ENCODE results near the gene ANKRD22. TPM values are rescaled to one million over a fixed set of nuclear protein-coding genes. Genes with fewer than 3 reads are reported as not detected.

The ANKRD22 gene
- total RNA-seq, 1 experiment from 2014 or later: 7.2 TPM

GRCh38 chr10:88879534-88880281, 28.1 kb upstream of the ANKRD22 start, which contains the start of gene STAMBPL1:
STAMBPL1 (plus strand) TSS chr10:88880245; CDS start chr10:88901709, 21,464 bp downstream.
- peak; percentile 67 for DNase-seq (ENCODE audit: low spot score)

GRCh38 chr10:88877298-88877697, 25.7 kb upstream of the ANKRD22 start:
- no peak for DNase-seq (ENCODE audit: low spot score)

- DNase-seq (ENCODE audit: low spot score): no peak
These were observed 23.4 kb upstream of the ANKRD22 start for GRCh38 chr10:88875081-88875480.

- no peak for DNase-seq (ENCODE audit: low spot score)
These were observed 22.6 kb upstream of the ANKRD22 start for GRCh38 chr10:88874281-88874680.

- no peak for DNase-seq (ENCODE audit: low spot score)
These were observed 22.1 kb upstream of the ANKRD22 start for GRCh38 chr10:88873757-88874156.

- DNase-seq (ENCODE audit: low spot score): no peak
These were observed 18.4 kb upstream of the ANKRD22 start for GRCh38 chr10:88870089-88870488.

GRCh38 chr10:88866454-88866853, 14.8 kb upstream of the ANKRD22 start:
- DNase-seq (ENCODE audit: low spot score): no peak

GRCh38 chr10:88865281-88865876, 13.7 kb upstream of the ANKRD22 start:
- DNase-seq (ENCODE audit: low spot score): peak; percentile 76

- no peak for DNase-seq (ENCODE audit: low spot score)
These were observed 9.4 kb upstream of the ANKRD22 start for GRCh38 chr10:88861036-88861435.

GRCh38 chr10:88858491-88858890, 6.8 kb upstream of the ANKRD22 start:
- DNase-seq (ENCODE audit: low spot score): peak; percentile 52

GRCh38 chr10:88857831-88858230, 6.2 kb upstream of the ANKRD22 start:
- DNase-seq (ENCODE audit: low spot score): no peak

GRCh38 chr10:88854684-88855083, 3.0 kb upstream of the ANKRD22 start:
- peak; percentile 26 for DNase-seq (ENCODE audit: low spot score)

GRCh38 chr10:88853155-88853881, 1.7 kb upstream of the ANKRD22 start:
- DNase-seq (ENCODE audit: low spot score): no peak

GRCh38 chr10:88852327-88852726, 683 bp upstream of the ANKRD22 start:
- DNase-seq (ENCODE audit: low spot score): no peak

- peak; percentile 46 for DNase-seq (ENCODE audit: low spot score)
These were observed 932 bp downstream of the ANKRD22 start for GRCh38 chr10:88850712-88851111.

- no peak for DNase-seq (ENCODE audit: low spot score)
These were observed 2.4 kb downstream of the ANKRD22 start for GRCh38 chr10:88849234-88849633.

GRCh38 chr10:88848499-88848898, 3.1 kb downstream of the ANKRD22 start:
- DNase-seq (ENCODE audit: low spot score): peak; percentile 62

GRCh38 chr10:88843171-88843570, 8.5 kb downstream of the ANKRD22 start:
- no peak for DNase-seq (ENCODE audit: low spot score)

- no peak for DNase-seq (ENCODE audit: low spot score)
These were observed 10.1 kb downstream of the ANKRD22 start for GRCh38 chr10:88841316-88842111.

GRCh38 chr10:88840881-88841280, 10.8 kb downstream of the ANKRD22 start:
- DNase-seq (ENCODE audit: low spot score): no peak

GRCh38 chr10:88840104-88840503, 11.5 kb downstream of the ANKRD22 start:
- peak; percentile 68 for DNase-seq (ENCODE audit: low spot score)

Measured in HT-29 (cell line).